Stimulated activated CD8-positive, alpha-beta memory T cell treated with anti-CD3 and anti-CD28 coated beads, Interleukin-7, amount 100 ng/mL, for 24 hours (primary cell): Measurements from ENCODE around the gene CDC42BPB.
"Not testable (repeated sequence)": the region's sequence is repeated elsewhere in the genome, so short reads cannot be mapped to it uniquely, and the experiment has no call there.

ENCODE experiments used
- DNase-seq: peaks from one replicate; pipeline ENCODE4 v3.0.0-alpha.2; 2020; ENCODE audit warnings: low read depth

Gene CDC42BPB

DNA sequence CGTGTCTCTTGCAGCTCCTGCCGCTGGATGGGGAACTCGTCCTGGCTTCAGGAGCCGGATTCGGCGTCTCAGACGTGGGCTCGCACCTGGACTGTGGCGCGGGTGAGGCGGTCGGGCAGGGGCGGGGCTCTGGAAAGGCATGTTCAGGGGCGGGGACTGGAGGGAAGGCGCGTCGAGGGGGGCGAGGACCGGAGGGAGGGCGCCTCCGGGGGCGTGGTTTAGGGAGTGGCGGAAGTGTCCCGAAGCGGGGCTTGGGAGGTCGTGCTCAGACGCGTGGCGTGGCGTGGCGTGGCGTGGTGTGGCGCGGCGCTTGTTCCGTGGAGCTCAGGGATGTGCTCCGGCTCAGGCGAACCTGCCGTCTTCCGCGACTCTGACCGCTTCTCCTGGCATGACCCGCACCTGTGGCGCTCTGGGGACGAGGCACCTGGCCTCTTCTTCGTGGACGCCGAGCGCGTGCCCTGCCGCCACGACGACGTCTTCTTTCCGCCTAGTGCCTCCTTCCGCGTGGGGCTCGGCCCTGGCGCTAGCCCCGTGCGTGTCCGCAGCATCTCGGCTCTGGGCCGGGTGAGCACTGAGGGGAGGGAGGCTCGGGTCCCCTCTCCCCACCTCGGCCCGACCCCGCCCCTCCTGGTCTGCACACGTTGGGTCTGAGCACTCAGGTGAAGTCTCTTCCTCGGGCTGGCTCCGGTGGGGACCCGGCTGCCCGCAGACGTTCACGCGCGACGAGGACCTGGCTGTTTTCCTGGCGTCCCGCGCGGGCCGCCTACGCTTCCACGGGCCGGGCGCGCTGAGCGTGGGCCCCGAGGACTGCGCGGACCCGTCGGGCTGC, 128.7 kb downstream of the CDC42BPB start:
- peak; percentile 51 for DNase-seq

DNA sequence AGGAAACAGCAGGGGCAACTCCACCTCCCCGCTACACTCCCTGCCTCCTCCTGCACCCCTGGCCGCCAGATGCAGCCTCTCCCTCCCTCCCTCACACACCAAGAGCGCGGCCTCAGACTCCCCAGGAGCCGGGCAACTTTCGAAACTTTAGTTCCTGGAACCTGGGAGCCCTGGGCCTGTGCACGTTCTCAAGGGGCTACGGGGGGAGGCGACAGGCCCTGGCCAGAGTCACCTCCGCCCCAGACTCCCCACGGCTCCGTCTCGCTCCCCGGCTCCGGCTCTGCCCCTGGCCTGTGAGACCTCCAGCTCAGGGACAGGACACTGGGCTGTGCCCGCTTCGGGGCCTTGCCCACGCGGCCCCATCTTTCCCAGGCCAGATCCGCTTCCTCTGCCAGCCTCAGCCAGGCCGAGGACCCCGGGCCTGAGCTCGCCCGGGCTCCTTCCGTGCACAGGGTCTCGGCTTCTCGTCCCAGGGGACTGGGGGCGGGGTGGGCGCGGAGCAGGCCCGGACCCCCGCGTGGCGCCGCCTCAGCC, 129.4 kb downstream of the CDC42BPB start:
- no peak for DNase-seq

DNA sequence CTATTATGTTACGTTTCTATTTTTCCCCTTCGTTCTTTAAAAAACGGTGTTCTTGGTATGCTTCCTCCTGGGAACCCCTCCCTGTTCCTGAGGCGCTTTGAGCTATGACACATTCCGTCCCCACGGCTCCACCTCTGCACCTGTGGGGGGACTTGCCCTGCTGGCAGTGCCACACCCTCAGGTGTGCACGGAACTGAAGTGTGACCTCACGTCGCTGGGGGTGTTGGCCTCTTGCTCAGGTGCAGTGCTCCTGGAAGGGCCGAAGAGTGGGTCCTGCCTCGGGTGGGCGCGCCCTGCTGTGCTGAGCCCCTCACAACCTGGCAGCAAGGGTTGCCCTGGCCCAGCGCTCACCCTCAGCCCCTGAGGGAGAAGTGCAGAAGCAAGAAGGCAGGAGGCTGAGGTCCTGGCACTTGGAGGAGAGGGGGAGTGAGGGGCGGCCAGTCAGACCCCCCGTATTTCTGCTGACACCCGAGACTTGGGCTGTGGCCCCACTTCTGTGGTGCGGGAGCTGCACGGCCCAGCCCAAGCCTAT, 129.9 kb downstream of the CDC42BPB start:
- no peak for DNase-seq

DNA sequence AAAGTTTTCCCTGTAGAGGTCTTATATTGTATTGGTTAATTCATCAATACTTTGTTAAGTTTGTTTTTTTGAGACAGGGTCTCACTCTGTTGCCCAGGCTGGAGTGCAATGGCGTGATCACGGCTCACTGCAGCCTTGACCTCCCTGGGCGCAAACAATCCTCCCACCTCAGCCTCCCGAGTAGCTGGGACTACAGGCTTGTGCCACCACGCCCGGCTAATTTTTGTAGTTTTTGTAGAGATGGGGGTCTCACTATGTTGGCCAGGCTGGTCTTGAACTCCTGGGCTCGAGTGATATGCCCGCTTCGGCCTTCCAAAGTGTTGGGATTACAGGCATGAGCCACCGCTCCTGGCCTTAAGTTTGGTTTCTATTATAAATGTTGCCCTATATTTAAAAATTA, 130.5 kb downstream of the CDC42BPB start:
- not testable (repeated sequence) for DNase-seq

DNA sequence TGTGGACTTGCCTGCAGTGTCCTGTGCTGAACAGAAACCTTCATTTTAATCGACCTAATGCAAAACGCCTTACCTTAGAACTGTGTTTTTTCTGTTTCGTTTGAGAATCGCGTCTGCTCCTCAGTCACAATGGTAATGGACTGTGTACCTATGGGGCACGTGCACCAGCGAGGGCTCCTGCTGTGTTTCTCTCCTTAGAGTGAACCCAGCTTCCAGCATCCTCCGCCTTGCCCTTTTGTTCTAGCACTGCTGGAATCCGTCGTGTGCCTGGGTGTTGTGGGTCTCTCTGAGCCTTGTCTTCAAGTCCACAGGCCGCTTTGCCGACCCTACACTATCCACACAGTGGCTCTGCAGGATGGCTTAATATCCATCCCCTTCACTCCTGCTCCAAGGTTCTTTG, 131.2 kb downstream of the CDC42BPB start:
- no peak for DNase-seq

DNA sequence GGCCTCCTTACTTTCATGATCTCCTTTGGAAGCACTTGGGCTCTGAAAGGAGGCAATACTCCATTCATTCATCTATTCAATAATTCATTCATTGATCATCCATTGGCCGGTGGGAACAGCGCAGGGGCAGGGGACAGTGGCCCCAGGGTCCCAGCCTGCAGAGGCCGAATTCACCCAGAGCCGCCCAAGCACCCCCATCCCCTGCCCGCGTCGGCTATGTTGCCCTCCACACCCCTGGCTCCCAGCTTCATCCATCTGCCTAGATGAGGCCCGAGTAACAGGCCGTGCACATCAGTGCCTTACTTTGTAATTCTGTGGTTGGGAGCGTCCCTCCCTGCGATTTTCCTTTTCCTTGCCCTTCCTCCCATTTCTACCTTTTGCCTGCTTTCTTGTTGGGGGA, 131.7 kb downstream of the CDC42BPB start:
- no peak for DNase-seq

DNA sequence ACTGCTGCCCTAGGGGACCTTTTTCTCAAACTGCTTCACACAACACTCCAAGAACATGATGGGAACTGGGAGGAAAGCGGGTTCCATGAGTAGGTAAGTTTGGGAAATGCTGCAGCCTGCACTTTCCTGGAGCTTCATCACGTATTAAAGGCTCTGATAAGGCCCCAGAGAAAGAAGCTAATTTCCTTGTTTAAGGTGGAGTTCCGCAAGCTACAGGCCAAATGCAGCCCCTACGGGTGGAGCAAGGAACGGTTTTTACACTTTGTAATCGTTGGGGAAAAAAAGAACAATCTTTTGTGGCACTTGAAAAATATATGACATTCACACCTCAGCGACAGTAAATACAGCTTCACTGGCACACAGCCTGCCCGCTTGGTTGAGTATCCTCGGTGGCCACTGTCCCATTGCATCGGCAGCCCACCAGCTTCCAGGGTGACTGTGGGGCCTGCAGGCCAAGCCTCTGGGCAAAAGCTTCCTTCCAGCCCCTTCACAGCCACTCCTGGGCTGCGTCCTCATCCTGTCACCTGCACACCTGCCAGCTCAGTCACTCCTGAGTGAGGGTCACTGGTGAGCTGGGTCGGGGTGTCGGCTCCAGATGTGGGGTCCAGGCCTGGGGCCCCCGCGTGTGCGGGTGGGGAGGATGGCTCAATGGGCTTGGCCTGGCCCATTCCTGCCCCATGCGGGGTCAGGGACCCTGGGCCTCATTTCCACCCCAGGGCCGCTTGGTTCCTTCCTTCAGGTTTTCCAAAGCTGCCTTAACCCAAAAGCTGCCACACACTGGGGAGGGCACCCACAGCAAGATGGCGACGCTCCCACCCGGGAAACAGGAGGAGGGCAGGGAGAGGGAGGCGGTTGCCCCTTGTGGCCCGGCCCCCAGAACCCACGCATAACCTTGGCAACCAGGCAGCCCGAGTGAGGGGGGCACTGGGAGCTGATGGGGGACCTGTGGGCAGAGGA, 132.4 kb downstream of the CDC42BPB start:
- DNase-seq, result no peak

DNA sequence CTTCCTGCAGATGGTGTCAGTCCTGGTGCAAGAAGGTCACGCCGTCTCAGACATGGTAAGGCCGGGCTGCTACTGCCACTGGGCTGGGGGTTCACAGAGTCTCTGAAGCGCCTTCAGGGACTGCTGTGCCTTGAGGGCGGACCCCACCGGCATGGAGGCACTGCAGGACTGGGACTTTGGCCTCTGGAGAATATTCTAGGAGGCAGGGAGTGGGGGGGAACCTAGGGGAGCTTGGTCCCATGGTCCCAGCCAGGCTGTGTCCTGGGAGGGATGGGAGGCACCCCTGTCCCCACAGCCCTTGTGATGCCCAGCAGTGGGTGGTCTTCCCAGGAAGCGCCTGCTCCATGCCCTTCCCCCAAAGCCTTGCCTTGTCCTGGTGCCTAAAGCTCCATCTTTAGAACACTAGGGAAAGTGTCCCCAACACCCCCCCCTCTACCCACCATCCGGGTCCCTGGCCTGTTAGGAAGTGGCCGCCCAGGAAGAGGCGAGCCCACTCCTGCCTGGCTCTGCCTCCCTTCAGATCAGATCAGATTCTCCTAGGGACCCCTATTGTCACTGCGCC, 133.3 kb downstream of the CDC42BPB start:
- DNase-seq, result no peak

DNA sequence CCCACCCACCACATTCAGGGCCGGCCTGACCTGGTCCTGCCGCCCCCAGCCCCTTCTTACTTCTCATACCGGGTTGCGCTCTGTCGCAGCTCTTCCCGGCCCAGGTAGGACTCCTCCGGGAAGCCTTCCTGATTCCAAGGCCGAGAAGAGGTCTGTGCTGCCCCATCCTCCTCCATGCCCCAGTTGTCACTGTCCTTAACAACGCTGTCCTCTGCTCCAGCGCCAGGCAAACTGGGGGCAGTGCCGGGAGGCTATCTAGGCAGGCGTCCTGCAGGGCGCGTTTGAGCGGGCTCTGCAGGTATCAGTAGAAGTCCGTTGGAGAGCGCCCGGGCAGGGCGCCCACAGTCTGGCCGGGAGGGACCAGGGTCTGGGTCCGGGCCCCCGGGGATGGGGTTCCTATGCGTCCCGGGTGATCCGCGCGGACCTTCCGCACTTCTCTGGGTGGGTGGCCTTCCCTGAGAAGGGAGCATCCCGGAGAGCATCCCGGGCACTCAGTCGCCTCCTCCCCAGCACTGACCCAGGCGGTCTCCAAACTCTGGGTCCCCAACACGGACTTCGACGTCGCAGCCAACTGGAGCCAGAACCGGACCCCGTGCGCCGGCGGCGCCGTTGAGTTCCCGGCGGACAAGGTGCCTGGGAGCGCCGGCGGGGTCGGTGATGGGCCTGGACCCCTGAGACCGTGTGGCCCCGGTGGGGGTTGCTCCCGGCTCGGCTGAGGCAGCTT, 134.0 kb downstream of the CDC42BPB start:
- DNase-seq, result no peak

DNA sequence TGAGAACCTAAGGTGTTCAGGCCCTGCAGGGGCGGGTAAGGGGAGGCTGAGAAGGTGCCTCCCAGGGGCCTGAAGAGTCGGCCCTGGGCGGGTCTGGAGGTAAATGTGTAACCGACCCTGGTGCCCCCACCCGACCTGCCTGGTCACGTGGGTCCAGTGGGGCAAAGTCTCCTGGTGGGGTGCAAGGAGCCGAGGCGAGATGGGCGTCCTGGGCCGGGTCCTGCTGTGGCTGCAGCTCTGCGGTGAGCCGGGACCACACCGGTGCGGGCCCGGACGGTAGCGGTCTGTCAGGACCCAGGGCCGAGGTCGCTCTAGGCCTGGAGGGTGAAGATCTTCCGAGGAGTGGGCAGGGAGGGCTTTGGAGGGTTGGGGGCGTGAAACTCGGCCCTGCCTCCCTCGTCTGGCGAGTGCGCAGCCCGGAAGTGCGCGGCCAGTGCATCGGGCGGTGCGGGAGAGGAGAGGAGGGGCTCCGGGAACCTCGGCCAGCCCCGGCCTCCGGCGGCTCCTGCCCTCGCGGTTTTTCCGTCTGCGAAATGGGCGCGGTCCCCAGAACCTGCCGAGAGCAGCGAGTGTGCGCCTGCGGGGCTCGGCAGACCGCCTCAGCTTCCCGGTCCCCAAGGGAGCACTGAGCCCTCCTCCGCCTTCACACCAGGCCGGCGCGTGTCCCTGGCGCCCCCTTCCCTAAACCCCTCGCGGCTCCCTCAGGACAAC, 134.7 kb downstream of the CDC42BPB start, which contains the start of gene AMN:
Gene AMN (plus strand): TSS at position 174 of the 711 bp plus-strand sequence. CDS start 26 bp downstream, at position 200.
- DNase-seq, result no peak

DNA sequence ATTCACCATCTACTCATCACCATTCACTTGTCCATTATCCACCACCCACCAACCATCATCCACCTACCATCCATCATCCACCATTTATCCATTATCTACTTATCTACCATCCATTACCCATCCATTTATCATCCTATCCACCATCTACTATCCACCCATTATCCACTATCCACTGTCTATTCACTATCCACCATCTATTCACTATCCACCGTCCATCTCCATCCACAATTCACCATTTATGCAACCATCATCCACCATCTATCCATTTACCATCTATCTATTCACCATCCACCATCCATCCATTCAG, 136.4 kb downstream of the CDC42BPB start:
- no peak for DNase-seq

DNA sequence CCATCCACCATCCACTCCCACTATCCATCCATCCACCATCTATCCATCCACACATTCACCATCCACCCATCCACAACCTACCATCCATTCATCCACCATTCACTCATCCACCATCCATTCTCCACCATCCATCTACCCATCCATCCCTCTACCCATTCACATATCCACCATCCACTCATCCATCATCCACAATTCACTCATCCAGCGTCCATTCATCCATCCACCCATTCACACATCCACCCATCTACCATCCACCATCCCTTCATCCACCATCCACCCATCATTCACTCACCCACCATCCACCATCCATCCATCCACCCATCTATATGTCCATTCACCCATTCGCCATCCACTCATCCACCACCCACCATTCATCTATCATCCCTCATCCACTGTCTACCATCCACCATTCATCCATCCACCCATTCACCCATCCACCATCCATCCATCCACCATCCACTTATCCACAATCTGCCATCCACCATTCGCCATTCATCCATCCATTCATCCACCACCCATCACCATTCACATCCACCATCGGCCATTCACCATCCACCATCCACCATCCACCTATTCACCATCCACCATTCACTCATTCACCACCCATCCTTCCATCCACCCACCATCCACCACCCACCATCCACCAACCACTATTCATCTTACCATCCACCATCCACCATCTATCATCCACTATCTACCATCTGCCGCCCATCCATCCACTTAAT, 136.9 kb downstream of the CDC42BPB start:
- DNase-seq, result no peak

DNA sequence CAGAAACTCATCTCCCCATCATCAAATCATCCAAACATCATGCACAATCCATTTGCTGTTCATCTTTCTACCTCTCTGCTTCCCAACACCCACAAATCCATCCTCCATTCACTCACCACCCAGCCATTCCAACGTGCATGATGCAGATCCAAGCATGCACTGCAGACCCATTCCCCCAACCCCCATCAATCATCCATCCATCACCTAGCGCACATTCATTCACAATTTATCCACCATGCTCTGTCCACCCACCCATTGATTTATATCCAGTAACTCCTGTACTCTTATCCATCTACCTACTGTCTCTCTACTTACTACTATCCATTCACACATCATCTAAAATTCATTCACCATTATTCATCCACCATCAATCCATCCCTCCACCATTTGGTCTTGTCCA, 138.9 kb downstream of the CDC42BPB start:
- DNase-seq, result no peak

DNA sequence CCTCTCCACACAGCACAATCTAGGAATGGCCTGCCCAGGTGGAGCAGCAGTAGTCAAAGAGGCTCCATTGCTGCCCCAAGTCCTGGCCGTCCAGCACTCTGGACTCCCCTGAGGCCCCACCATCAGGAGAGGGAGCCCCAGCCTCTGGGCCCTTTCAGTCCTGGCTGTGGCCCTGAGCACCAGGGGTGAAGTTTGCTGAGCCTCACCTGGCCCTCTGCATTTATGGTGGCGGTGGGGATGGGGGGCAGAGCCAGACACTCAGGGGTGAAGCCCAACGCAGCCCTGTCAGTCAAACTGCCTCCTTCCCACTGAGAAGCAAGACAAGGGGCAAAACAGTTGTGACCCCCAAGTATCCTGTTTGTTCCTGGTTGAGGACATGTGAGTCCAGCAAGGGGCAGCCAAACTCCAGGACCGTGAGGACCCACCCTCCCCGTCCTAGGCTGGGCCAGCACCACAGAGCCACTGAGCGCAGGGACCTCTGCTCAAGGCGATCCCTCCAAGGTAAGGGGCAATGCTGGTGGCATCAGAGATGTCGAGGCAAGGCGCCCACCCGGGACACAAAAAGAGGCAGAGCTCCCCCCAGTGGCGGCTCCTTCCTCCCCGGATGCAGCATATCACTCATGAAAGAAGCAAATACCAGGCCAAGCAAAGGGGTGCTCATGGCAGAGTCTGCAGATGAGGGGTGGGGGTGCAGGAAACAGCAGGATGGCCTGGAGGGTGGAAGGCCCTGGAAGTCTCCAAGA, 139.7 kb downstream of the CDC42BPB start:
- DNase-seq, result peak; percentile 46

DNA sequence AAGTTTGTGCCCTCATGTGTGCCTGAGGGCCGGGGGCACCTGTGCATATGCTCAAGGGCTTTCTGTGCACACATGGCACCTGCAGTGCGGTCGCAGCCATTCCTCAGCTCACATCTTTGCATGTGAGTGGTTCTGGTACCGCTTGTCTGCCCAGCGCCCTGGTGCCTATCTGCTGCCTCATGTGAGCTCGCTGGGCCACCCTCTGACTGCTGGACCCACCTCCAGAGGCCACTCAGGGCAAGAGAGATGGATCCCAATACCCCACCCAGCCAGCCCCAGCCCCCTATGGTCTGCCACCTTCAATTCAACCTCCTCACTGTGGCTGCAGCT, 140.3 kb downstream of the CDC42BPB start:
- DNase-seq, result no peak

DNA sequence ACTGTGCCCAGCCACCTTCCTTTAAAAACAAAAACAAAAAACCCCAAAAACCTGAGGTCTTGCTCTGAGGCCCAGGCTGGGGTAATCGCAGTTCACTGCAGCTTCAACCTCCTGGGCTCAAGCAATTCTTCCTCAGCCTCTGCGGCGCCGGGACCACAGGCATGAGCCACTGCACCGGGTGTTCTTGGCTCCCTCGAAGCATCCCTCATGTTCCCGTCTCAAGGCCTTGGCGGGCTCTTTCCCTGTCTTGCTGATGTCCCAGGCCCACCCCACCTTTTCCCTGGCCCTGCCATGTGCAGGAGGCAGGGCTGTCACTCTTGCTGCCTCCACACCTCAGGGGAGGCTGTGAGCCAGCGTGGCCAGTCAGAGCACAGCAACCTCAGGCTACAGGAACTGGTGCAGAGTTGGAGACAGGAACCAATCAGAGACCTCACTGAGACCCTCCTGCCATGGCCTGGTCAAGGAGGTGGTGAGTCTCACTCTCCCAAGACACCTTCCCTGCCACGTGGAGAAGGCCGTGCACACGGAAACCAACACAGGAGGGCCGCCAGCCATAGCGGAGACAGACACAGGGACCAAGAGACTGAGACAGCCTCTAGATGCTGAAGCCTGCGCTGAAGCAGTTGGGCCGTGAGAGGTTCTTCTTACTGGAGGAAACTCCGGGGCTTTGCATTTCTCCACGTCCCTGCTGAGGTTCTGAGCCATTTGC, 140.8 kb downstream of the CDC42BPB start:
- DNase-seq, result no peak

DNA sequence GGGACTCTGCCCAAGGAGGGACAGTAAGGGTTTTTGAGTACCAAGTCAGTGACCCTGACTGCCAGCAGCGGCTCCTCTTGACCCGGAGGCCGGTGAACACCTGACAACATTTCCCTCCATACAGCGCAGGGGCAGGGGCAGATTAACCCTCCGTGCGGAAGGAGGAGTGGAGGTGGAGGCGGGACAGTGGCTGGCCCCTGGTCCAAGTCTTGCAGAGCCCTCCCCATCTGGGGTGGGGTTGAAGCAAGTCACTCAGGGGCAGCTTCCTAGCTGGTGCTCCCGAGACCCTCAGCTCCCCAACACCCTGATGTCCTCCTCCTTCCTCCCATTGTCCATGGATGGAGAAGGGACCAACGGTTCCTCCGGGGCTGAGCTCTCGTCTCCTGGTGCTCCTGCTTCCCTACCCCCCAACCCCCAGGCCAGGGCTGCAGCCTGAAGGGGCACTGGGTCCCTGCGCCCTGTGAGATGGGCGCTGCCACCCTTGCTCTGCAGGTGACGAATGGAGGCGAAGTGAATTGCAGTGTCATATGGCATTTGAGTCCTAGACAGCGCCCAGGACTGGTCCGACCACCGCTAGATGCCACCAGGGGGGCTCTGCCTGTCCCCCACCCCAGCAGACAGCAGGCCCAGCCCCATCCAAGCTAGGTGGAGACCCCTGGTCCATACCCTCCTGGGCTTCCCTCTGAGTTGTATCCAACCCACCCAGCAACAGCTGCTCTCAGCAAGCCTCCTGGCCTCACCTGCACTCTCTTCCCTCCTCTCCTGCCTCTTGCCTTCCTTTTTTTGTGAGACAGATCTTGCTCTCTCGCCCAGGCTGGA, 141.8 kb downstream of the CDC42BPB start:
- DNase-seq, result no peak
